HAP-1 (cell line): ENCODE results near the gene DCUN1D3.

Experiments used
- DNase-seq, 2 experiments: peaks; one replicate each; pipeline ENCODE4 v3.0.0-alpha.2; 2016 to 2020; ENCODE audit warnings: low spot score in 2 of 2
- H3K27me3 ChIP-seq: fragments of 250-450 bp; sonication (Bioruptor Pico); 2 replicates; pipeline ENCODE4 v1.5.1; 2020; ENCODE audit warnings: low read depth, mild to moderate bottlenecking, moderate library complexity
- H3K36me3 ChIP-seq: fragments of 250-450 bp; sonication (Bioruptor Pico); replicated peaks from 2 replicates; pipeline ENCODE4 v1.5.1; 2020; ENCODE audit warnings: mild to moderate bottlenecking
- H3K4me1 ChIP-seq: fragments of 250-450 bp; sonication (Bioruptor Pico); 2 replicates; pipeline ENCODE4 v1.5.1; 2020; ENCODE audit warnings: mild to moderate bottlenecking
- H3K4me3 ChIP-seq: fragments of 250-450 bp; sonication (Bioruptor Pico); 2 replicates; pipeline ENCODE4 v1.5.1; 2020; ENCODE audit warnings: mild to moderate bottlenecking, moderate library complexity
- H3K9me3 ChIP-seq: fragments of 250-450 bp; sonication (Bioruptor Pico); 2 replicates; pipeline ENCODE4 v1.5.1; 2020; ENCODE audit warnings: mild to moderate bottlenecking, moderate library complexity
- in situ Hi-C: fragments of 300-500 bp; cut with MboI; formaldehyde crosslinking; loops from 3 replicates; pipeline ENCODE4 v1.14.3; 2020; ENCODE audit warnings: low sequenced_read_pairs, inconsistent platforms, mixed read lengths

DCUN1D3 gene

DNA sequence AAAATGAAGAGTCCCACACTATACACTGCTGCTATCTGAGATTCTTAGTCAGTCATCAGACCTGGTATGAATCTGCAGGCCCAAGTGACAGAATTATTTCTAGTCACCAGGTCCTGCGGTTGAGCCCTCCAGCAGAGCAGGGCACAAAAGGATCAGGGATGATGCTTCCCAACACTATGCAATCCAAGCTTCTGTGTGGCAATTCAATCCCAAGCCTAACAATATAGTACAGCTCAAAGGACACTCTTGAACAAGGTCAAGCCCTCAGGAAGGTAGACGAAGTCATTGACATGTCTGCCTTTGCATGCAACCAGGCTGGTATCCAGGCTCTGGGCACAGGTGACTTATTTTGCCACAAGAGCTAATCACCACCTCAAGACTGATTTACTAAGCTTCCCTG, 5.8 kb downstream of the DCUN1D3 start:
- no peak overlapping the region for H3K4me3 ChIP-seq
- in situ Hi-C loops = no loop called here
- peaks cover 16% of the 10 kb centered on the region for H3K4me1 ChIP-seq
- DNase-seq = no peak
- H3K9me3 ChIP-seq = no peaks in the 10 kb centered on the region
- H3K27me3 ChIP-seq = no peaks in the 10 kb centered on the region
- H3K36me3 ChIP-seq = peaks cover 8% of the 10 kb centered on the region

DNA sequence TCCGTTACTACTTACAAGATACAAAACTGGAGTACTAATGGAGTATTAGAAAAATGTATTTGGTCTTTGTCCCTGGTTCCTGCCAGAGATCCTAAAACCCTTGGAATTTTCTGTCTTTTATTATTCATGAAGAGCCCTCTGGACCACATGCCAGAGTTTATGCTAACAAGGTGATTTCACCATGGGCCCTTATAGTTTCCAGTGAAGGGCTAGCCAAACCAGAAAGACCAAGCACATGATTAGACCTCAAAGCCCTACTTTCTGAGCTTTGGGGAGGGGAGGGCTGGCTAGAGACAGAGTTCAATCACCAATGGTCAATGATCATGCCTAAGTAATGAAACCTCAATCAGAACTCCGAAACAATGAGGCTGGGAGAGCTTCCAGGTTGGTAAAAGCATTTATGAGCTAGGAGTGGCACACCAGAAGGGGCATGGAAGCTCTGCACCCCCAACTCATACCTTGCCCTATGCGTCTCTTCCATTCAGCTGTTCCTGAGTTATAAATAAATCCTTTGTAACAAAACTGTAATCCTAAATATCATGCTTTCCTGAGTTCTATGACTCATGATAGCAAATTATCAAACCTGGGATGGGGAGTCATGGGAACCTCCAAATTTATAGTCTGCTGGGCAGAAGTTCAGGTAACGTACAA, 10.4 kb downstream of the DCUN1D3 start:
- Histone ChIP-seq H3K36me3 (no peaks in the 10 kb centered on the region), H3K9me3 (no peaks in the 10 kb centered on the region), H3K4me3 (no peak overlapping the region), H3K27me3 (no peaks in the 10 kb centered on the region), H3K4me1 (peaks cover 12% of the 10 kb centered on the region)
- in situ Hi-C loops = no loop called here
- DNase-seq = peak; percentile 47 to 72

DNA sequence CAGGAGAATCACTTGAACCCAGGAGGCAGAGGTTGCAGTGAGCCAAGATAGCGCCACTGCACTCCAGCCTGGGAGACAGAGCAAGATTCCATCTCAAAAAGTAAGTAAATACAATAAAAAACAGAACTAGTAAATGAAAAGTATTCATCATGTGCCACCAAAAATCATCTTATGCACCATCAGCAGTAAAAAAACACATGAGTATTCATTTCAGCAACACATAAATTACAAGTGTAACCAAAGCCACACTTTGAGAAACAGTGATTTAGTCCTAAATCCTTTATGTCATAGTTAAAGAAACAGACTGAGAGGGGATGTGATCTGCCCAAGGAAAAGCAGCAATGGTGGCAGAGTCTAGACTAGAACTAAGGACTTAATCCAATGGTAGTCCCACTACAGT, 13.0 kb downstream of the DCUN1D3 start:
- no peaks in the 10 kb centered on the region for H3K36me3 ChIP-seq

DNA sequence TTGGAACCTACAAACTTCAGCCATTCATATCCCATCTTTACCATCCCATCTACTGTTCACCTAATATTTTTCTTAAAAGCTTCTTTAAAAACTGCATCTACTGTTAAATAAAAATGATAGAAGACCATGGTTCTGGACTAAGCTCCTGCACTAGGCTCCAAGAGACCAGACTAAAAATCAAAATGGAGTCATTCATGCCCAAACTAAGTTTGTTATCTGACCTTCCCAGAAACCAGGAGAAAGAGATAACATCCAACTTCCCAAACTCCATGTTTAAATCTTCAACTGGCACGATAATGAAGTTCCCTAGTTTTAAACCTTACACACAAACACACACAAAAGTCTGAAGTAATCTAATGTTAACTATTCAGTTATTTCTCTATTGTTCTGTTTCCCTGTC, 13.8 kb downstream of the DCUN1D3 start:
- H3K9me3 ChIP-seq = no peaks in the 10 kb centered on the region
- no peaks in the 10 kb centered on the region for H3K36me3 ChIP-seq
- no peak overlapping the region for H3K4me3 ChIP-seq
- H3K4me1 ChIP-seq = peaks cover 18% of the 10 kb centered on the region
- H3K27me3 ChIP-seq = no peaks in the 10 kb centered on the region
- in situ Hi-C loops = no loop called here
- DNase-seq = peak in 1 of 2 experiments; percentile 38

More for the DNA sequence above, 13.0 kb downstream of the DCUN1D3 start:
- H3K4me3 ChIP-seq = no peak overlapping the region
- in situ Hi-C loops = no loop called here
- no peaks in the 10 kb centered on the region for H3K27me3 ChIP-seq
- H3K4me1 ChIP-seq = peaks cover 18% of the 10 kb centered on the region
- H3K9me3 ChIP-seq = no peaks in the 10 kb centered on the region
- DNase-seq = no peak

DNA sequence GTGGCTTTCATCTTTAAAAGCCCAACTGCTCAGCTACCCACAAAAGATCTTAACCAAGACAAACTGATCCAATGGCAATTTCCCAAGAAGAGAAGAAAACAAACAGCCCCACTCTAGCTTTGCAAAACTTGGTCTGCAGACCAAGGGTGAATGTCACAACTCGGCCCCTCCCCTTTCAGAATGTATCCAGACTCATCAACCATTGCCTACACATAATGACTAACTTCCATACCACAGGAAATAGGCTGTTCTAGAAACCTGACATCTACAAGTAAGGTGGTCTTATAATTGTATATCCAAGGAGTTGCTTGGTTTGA, 16.0 kb downstream of the DCUN1D3 start:
- no peak overlapping the region for H3K4me3 ChIP-seq
- no peaks in the 10 kb centered on the region for H3K36me3 ChIP-seq
- no peaks in the 10 kb centered on the region for H3K9me3 ChIP-seq
- no peaks in the 10 kb centered on the region for H3K27me3 ChIP-seq
- DNase-seq = no peak
- H3K4me1 ChIP-seq = peaks cover 16% of the 10 kb centered on the region
- in situ Hi-C loops = no loop called here

DNA sequence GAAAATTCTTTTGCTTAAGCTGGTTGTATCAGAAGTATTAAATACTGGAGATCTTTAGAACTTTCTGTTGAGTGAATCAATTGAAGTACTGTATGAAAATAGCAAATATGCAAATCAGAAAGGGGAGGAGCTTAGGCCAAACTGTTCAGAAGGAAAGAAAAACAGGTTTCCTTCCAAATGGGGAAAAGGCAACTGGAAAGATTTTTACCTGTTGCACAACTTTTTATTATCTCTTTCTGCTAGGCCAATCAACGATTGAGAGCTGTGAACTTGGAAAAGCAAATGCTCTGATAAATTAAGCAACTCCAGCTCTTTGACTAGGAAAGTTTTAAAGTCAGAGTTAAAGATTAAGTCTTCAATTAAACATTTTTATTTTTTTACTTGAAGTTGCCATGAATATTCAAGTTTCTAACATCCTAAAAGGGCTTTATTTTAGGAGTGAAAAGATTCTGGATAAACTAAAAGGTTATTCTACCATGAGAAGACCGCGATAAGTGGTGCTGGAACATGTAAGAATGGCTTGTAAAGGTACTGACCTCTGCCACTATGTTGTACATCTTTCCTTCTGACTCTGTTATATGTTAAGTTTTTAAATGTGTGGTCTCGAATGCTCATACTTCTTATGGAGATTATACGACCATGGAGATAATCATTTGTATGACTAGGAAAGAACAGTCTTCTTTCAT, 16.5 kb downstream of the DCUN1D3 start:
- in situ Hi-C loops = no loop called here
- Histone ChIP-seq H3K4me1 (peaks cover 17% of the 10 kb centered on the region), H3K9me3 (no peaks in the 10 kb centered on the region), H3K4me3 (no peak overlapping the region), H3K27me3 (no peaks in the 10 kb centered on the region), H3K36me3 (no peaks in the 10 kb centered on the region)
- no peak for DNase-seq

DNA sequence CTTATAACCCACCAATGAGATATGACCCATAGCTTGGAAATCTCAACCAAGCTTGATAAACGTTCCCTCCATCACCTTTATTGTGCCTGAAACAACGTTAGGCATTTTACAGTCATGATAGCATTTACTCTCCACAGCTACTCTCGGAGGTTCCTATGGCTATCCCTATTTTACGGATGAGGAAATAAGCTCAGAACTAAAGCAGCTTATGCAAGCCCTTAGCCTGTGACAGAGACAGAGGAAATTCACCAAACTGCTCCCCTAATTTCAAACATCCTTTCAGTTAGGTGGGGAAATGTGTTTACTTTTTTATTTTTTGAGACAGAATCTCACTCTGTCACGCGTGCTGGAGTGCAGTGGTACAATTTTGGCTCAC, 18.7 kb downstream of the DCUN1D3 start:
- DNase-seq = no peak
- Histone ChIP-seq H3K36me3 (no peaks in the 10 kb centered on the region), H3K4me1 (peaks cover 17% of the 10 kb centered on the region), H3K4me3 (no peak overlapping the region), H3K27me3 (no peaks in the 10 kb centered on the region), H3K9me3 (no peaks in the 10 kb centered on the region)
- in situ Hi-C loops = no loop called here

DNA sequence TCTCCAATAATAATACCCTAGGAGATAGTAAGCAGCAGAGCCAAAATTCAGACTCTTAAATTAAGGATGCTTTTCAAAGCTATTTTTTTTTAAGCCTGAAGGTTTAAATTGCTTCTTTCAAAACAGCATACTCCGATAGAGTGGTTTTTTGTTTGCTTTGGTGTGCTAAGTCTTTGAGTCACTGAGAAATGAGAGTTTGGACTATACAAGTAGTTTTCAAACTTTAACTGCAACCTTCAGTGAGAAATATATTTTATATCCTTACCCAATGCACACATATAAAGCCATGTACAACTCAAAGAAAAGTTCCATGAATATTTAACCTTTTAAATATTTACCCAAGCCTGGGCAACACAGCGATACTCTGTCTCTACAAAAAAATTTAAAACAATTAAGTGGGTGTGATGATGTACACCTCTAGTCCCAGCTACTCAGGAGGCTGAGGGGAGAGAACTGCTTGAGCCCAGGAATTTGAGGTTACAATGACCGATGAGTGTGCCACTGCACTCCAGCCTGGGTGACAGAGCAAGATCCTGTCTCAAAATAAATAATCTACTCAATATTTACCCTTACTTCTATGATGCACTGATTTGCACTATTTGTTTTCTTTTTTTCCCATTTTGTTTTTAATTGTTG, 19.2 kb downstream of the DCUN1D3 start:
- H3K4me3 ChIP-seq = no peak overlapping the region
- H3K36me3 ChIP-seq = no peaks in the 10 kb centered on the region
- H3K4me1 ChIP-seq = peaks cover 17% of the 10 kb centered on the region
- in situ Hi-C loops = no loop called here
- no peak for DNase-seq
- no peaks in the 10 kb centered on the region for H3K27me3 ChIP-seq
- H3K9me3 ChIP-seq = no peaks in the 10 kb centered on the region

DNA sequence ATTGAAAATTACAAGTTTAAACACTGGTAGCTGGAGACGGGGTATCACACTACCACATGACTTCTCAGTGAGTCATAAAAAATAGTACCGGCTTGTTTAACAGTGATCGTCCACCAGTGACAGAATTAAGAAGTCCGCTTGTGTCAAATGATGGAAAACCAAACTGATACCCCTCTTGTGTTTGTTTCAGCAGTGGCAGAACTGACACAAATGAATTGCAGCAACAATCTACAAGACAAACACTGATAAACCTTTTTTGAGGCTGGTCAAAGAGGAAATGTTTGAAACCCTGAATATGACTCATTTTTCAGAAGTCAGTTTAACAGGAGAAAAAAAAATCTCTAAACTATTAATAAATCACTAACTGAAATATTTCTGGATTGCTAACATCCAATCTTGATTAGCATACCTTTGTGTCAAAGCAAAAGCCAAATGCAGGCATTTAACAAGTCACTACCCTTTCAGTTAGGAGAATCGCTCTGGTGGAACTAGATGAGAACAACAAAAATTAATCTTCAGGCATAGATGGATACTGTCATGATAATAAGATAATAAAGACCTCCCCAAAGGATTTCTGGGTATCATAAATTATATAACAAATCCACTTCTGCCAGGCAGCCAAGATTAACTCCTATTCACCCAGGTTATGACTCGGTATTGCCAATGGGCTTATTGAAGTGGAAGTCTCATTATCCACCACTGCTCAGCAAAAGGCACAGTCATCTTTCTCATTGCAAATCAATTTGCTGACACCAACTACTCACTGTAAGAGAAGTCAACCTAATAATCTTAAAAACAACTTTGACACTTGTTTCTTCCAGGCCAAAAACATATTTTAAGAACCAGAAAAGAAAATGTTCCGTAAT, 20.8 kb downstream of the DCUN1D3 start:
- in situ Hi-C loops = no loop called here
- Histone ChIP-seq H3K4me1 (peaks cover 17% of the 10 kb centered on the region), H3K4me3 (no peak overlapping the region), H3K9me3 (no peaks in the 10 kb centered on the region), H3K36me3 (no peaks in the 10 kb centered on the region), H3K27me3 (no peaks in the 10 kb centered on the region)
- peak in 1 of 2 experiments; percentile 6 for DNase-seq

DNA sequence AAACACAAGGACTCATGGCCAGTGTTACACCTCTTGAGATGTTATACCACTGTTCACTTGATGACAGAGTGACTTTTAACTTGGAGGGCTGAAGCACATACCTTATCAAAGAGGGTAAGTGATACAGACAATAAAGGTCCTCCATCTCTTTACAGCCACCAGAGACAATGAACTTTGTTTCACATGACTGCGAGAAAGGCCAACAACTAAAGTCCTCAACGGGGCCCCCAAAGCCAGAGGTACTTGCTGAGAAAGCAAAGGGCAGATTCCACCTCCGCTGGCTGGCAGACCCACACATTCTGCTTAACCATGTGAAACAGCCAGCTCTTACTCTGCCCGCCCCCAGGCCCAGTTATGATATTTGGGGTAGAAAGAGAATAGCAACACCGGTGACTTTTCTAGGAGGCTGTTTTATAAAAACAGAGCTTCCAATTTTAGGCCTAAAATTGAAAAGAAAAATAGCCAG, 21.4 kb downstream of the DCUN1D3 start:
- DNase-seq = no peak
- Histone ChIP-seq H3K9me3 (no peaks in the 10 kb centered on the region), H3K27me3 (no peaks in the 10 kb centered on the region), H3K4me3 (no peak overlapping the region), H3K4me1 (peaks cover 12% of the 10 kb centered on the region), H3K36me3 (no peaks in the 10 kb centered on the region)
- in situ Hi-C loops = no loop called here

DNA sequence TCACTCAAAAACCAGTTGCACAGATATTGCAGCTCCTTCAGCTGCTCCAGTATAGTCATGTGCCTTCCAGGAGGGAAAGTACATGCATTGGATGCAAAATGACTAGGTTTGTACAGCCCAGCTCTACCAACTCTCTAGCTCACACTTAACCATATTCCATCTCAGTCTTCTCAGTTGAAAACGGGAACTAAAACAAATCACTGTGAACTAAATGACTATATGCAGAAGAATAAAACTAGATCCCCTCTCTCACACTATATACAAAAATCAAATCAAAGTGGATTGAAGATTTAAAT, 24.9 kb downstream of the DCUN1D3 start:
- H3K4me3 ChIP-seq = no peak overlapping the region
- no peaks in the 10 kb centered on the region for H3K27me3 ChIP-seq
- no peaks in the 10 kb centered on the region for H3K9me3 ChIP-seq
- in situ Hi-C loops = no loop called here
- H3K36me3 ChIP-seq = no peaks in the 10 kb centered on the region
- DNase-seq = no peak
- peaks cover 8% of the 10 kb centered on the region for H3K4me1 ChIP-seq

DNA sequence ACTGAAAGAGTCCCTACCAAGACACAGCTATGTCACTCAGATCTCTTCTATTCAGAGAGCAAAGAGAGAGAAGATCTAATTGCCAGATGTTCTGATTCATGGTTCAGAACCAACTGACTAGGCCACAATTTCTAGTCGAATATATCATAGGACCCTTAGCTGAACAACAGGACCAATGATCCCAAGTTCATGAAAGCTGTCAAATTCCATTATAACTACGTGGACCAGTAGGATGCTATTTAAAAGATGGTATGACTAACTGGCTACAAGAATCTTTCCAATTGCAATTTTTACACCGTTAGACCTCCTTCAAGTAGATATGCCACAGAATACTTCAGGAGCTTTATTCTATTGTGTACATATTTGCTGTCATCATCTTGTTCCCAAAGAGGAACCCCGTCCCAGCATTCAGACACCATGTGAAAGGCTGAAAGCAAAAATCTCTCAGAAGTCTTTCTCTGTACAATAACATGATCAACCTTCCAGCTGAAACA, 26.0 kb downstream of the DCUN1D3 start:
- Histone ChIP-seq H3K4me1 (peaks cover under 1% of the 10 kb centered on the region; the same call in 1 of the 2 replicates), H3K4me3 (no peak overlapping the region), H3K36me3 (no peaks in the 10 kb centered on the region), H3K27me3 (no peaks in the 10 kb centered on the region), H3K9me3 (no peaks in the 10 kb centered on the region)
- in situ Hi-C loops = no loop called here
- DNase-seq = no peak

DNA sequence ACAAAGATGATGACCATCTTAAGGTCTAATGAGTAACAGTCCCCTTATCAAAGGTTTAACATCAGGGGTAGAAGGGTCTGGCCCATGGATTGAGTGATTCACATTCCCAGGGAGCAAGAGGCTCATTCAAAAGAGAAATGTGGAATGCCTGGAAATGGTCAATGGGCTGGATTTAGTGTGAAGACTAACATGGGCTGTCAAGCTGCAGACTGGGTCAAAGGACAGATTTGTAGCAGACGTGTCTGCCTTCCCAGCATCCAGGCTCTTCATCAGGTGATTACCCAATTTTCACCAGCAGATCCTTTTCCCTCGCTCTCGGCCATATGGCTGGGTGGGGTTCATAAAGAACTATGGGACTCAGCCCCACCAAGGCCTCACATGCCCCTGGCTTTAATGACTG, 26.8 kb downstream of the DCUN1D3 start:
- Histone ChIP-seq H3K9me3 (no peaks in the 10 kb centered on the region), H3K4me3 (no peak overlapping the region), H3K4me1 (no peaks in the 10 kb centered on the region), H3K36me3 (no peaks in the 10 kb centered on the region), H3K27me3 (no peaks in the 10 kb centered on the region)
- DNase-seq = no peak
- in situ Hi-C loops = no loop called here
